ENCODE results near the gene TCP11L1.

- TF ChIP-seq POLR2AphosphoS5 (IDR thresholded peaks at IDR 0.05; ENCODE audit: borderline replicate concordance, low read depth, low read length) (no peak), EZH2 (IDR thresholded peaks at IDR 0.05) (no peak)
Observed at GRCh38 chr11:33063326-33063881, 24.0 kb downstream of the TCP11L1 start.

All from SK-N-MC (cell line).